Cerebellar cortex (tissue), 1 donor: ENCODE measurements around the gene HAPLN2.
A peak's percentile ranks its signal among the peaks of the same experiment; 100 is the strongest.
"Not testable (repeated sequence)": the region's sequence is repeated elsewhere in the genome, so short reads cannot be mapped to it uniquely, and the experiment has no call there.

Source experiments
- DNase-seq: peaks from one replicate; pipeline ENCODE4 v3.0.0-alpha.2; 2015; ENCODE audit warnings: low spot score

Gene HAPLN2

GRCh38 chr1:156592158-156592909 lies 26.9 kb upstream of the HAPLN2 start:
- DNase-seq, result no peak

GRCh38 chr1:156592910-156593660 lies 26.1 kb upstream of the HAPLN2 start:
- DNase-seq, result no peak

- no peak for DNase-seq
Measured at GRCh38 chr1:156593661-156593989, 25.6 kb upstream of the HAPLN2 start.

- DNase-seq, result no peak
Measured at GRCh38 chr1:156594190-156594589, 25.0 kb upstream of the HAPLN2 start.

GRCh38 chr1:156595016-156595415 lies 24.2 kb upstream of the HAPLN2 start:
- DNase-seq, result no peak

GRCh38 chr1:156596426-156596825 lies 22.8 kb upstream of the HAPLN2 start:
- DNase-seq, result no peak

- no peak for DNase-seq
Measured at GRCh38 chr1:156598125-156598524, 21.1 kb upstream of the HAPLN2 start.

GRCh38 chr1:156598731-156599432 lies 20.3 kb upstream of the HAPLN2 start:
- no peak for DNase-seq

- no peak for DNase-seq
Measured at GRCh38 chr1:156599811-156600210, 19.4 kb upstream of the HAPLN2 start.

GRCh38 chr1:156600733-156601121 lies 18.5 kb upstream of the HAPLN2 start:
- DNase-seq, result no peak

- peak; percentile 97 for DNase-seq
Measured at GRCh38 chr1:156601122-156601830, 17.9 kb upstream of the HAPLN2 start, which contains the start of gene GPATCH4. Gene GPATCH4, minus strand, starts transcription at chr1:156601479.

- no peak for DNase-seq
Measured at GRCh38 chr1:156601892-156602291, 17.3 kb upstream of the HAPLN2 start.

- DNase-seq, result no peak
Measured at GRCh38 chr1:156602557-156602993, 16.6 kb upstream of the HAPLN2 start.

- not testable (repeated sequence) for DNase-seq
Measured at GRCh38 chr1:156607344-156607743, 11.9 kb upstream of the HAPLN2 start.

- DNase-seq, result peak; percentile 96
Measured at GRCh38 chr1:156608036-156608674, 11.1 kb upstream of the HAPLN2 start.

GRCh38 chr1:156608981-156609380 lies 10.2 kb upstream of the HAPLN2 start:
- peak; percentile 50 for DNase-seq

- DNase-seq, result not testable (repeated sequence)
Measured at GRCh38 chr1:156610072-156610471, 9.1 kb upstream of the HAPLN2 start.

- DNase-seq, result no peak
Measured at GRCh38 chr1:156612666-156613065, 6.5 kb upstream of the HAPLN2 start.

GRCh38 chr1:156615946-156616345 lies 3.3 kb upstream of the HAPLN2 start:
- no peak for DNase-seq

- DNase-seq, result no peak
Measured at GRCh38 chr1:156616463-156616862, 2.8 kb upstream of the HAPLN2 start.

GRCh38 chr1:156619582-156619955 lies 354 bp downstream of the HAPLN2 start:
- DNase-seq, result no peak
